ENCODE data around the gene KCNMA1.

DNA sequence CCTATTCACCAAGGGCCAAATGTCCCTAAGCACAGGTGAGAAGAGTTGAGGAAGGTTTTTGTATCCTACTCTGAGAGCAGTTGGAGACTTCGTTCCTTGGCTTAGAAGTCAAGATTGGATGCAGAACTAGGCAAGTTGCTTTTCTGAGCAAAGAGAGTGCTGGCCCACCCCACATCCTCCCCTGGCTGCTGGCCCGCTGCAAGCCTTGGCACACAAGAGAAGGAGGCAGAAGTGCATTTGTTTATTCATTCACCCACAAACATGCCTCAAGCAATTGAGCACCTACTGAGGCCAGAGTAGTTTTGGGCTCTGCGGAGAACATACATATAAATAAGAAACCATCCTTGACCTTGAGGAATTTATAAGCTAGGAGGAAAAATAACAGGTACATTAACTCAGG is 318.9 kb downstream of the KCNMA1 start:
- TF ChIP-seq, protein P1, sequence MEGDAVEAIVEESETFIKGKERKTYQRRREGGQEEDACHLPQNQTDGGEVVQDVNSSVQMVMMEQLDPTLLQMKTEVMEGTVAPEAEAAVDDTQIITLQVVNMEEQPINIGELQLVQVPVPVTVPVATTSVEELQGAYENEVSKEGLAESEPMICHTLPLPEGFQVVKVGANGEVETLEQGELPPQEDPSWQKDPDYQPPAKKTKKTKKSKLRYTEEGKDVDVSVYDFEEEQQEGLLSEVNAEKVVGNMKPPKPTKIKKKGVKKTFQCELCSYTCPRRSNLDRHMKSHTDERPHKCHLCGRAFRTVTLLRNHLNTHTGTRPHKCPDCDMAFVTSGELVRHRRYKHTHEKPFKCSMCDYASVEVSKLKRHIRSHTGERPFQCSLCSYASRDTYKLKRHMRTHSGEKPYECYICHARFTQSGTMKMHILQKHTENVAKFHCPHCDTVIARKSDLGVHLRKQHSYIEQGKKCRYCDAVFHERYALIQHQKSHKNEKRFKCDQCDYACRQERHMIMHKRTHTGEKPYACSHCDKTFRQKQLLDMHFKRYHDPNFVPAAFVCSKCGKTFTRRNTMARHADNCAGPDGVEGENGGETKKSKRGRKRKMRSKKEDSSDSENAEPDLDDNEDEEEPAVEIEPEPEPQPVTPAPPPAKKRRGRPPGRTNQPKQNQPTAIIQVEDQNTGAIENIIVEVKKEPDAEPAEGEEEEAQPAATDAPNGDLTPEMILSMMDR (IDR thresholded peaks at IDR 0.05 in 8 of 11, conservative IDR thresholded peaks at IDR 0.05 in 3 of 11) = no peak
- TF ChIP-seq POLR2A (IDR thresholded peaks at IDR 0.05) = no peak
